ENCODE measurements around the gene TBC1D19.
A peak's percentile ranks its signal among the peaks of the same experiment; 100 is the strongest.

GRCh38 chr4:26765515-26765914 lies 181.6 kb downstream of the TBC1D19 start:
- TF ChIP-seq RAD21 (CRISPR knock-in tag; conservative IDR thresholded peaks at IDR 0.05 in 1 of 2, IDR thresholded peaks at IDR 0.05 in 1 of 2) (no peak), ZKSCAN3 (CRISPR knock-in tag; IDR thresholded peaks at IDR 0.05) (no peak), IRF2 (CRISPR knock-in tag; IDR thresholded peaks at IDR 0.05) (no peak), ZNF140 (CRISPR knock-in tag; IDR thresholded peaks at IDR 0.05) (no peak), CTCF (IDR thresholded peaks at IDR 0.05 in 2 of 3, conservative IDR thresholded peaks at IDR 0.05 in 1 of 3; ENCODE audit: insufficient read depth in 2 of 3, low read depth in 1 of 3, low read length in 3 of 3) (no peak), USF1 (CRISPR knock-in tag; IDR thresholded peaks at IDR 0.05) (no peak), POLR2B (IDR thresholded peaks at IDR 0.05; ENCODE audit: low read depth, partially characterized antibody) (no peak), ZNF24 (IDR thresholded peaks at IDR 0.05) (no peak), TAF7 (tag; IDR thresholded peaks at IDR 0.05) (no peak), CBX3 (IDR thresholded peaks at IDR 0.05; ENCODE audit: borderline replicate concordance in 1 of 2, low read length in 2 of 2) (no peak), C11orf30 (IDR thresholded peaks at IDR 0.05; ENCODE audit: low read depth) (peak; percentile 50)
